Measurements from ENCODE around the gene TXNRD1. TPM values are rescaled to one million over a fixed set of nuclear protein-coding genes. Genes with fewer than 3 reads are reported as not detected.
"Not testable (repeated sequence)": the region's sequence is repeated elsewhere in the genome, so short reads cannot be mapped to it uniquely, and the experiment has no call there.

Gene TXNRD1
- total RNA-seq, 4 donors from 2014 or later: 33.1 to 52.1 (median 39.4) TPM

GRCh38 chr12:104387190-104387589 lies 171.6 kb downstream of the TXNRD1 start:
- no peaks in the 10 kb centered on the region for H3K36me3 ChIP-seq
- peak in 1 of 2 donors; percentile 15 for DNase-seq (ENCODE audit: low spot score in 2 of 2)

GRCh38 chr12:104394086-104394485 lies 178.5 kb downstream of the TXNRD1 start:
- WGBS: no CpG with 5 or more reads among the region's 11 CpGs
- H3K4me3 ChIP-seq; H3K4me1 ChIP-seq; H3K27ac ChIP-seq; H3K27me3 ChIP-seq; H3K9me3 ChIP-seq; DNase-seq (ENCODE audit: low spot score in 2 of 2); H3K36me3 ChIP-seq: not testable (repeated sequence)

More at GRCh38 chr12:104387190-104387589, 171.6 kb downstream of the TXNRD1 start:
- Histone ChIP-seq H3K27ac (no peak overlapping the region), H3K4me3 (no peak overlapping the region), H3K27me3 (no peaks in the 10 kb centered on the region), H3K4me1 (peaks cover under 1% of the 10 kb centered on the region), H3K9me3 (no peaks in the 10 kb centered on the region)
- 66% methylated on average over 7 of the region's 7 CpGs for WGBS
- TF ChIP-seq EP300 (IDR thresholded peaks at IDR 0.05) (no peak), POLR2AphosphoS5 (IDR thresholded peaks at IDR 0.05) (no peak), CTCF (IDR thresholded peaks at IDR 0.05) (no peak), POLR2A (IDR thresholded peaks at IDR 0.05) (no peak)

Other genes starting within 250 kb of the TXNRD1 start
- 10 to 100 TPM; 23.4 to 42.2 (median 24.2) TPM for gene TDG, start 249.9 kb upstream of the TXNRD1 start, total RNA-seq
- 1 to 10 TPM; 1.1 to 4.5 (median 2.0) TPM for gene GLT8D2, start 165.6 kb upstream of the TXNRD1 start, total RNA-seq
- gene HCFC2, start 151.2 kb upstream of the TXNRD1 start, total RNA-seq: 10 to 100 TPM; 16.9 to 28.1 (median 20.0) TPM
- gene NFYB, start 77.6 kb upstream of the TXNRD1 start, total RNA-seq: 10 to 100 TPM; 13.7 to 27.4 (median 20.8) TPM
- gene EID3, start 88.0 kb downstream of the TXNRD1 start, total RNA-seq: 1 to 10 TPM; 2.9 to 5.4 (median 4.0) TPM
- 1 to 10 TPM; 1.8 to 5.8 (median 3.8) TPM for gene CHST11, start 241.2 kb downstream of the TXNRD1 start, total RNA-seq